Left ventricle myocardium superior (tissue), 1 donor: Measurements from ENCODE around the gene CTNNA3. TPM values are rescaled to one million over a fixed set of nuclear protein-coding genes. Genes with fewer than 3 reads are reported as not detected.
"Not testable (repeated sequence)": the region's sequence is repeated elsewhere in the genome, so short reads cannot be mapped to it uniquely, and the experiment has no call there.

ENCODE experiments used
- ATAC-seq: fragments of 200-7000 bp; cut with Tn5 transposase; one replicate; pipeline ENCODE4 v1.9.1; 2020; ENCODE audit warnings: mild to moderate bottlenecking, moderate library complexity
- DNase-seq: peaks from one replicate; pipeline ENCODE4 v3.0.0-alpha.2; 2020
- intact Hi-C: fragments of 100-400 bp; cut with micrococcal nuclease; formaldehyde crosslinking; loops from one replicate; pipeline ENCODE4 v1.11.0; 2022
- total RNA-seq: library from RNA; stranded (reverse); fragmentation: NEBNext Ultra II Directional; extraction: Animal tissue kit (Norgen Biotek cat#: 25700); gene quantifications from one replicate; pipeline ENCODE4 v1.2.1, GENCODE V29; 2021
- donor health status: DM: no; HTN: yes; CAD: no; lungs with severe emphysema.

Gene CTNNA3
- total RNA-seq, 1 donor from 2014 or later, result 130 TPM

DNA sequence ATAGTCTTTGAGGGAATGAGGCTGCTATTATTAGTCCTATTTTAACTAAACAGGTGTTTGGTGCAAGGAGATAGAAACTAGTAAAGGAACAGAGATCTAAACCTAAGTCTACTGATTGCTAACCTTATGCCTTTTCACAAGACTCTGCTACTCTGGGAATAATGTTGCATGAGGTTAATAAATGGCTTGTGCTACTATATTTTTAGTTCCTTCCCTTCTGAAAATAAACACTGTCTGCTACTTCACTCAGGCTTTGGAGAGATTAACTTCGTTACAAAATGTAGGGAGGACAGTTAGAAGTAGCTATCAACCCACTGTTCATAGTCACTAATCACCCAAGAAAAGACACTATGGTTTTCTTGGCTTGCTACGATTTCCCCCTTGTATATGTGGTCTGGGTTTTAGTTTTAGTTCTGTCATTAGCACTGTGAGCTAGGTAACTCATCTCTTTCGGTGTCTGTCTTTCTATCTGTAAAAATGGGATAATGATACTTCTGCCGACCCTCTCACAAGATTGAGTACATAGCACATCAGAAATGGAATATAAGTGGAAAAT is 474.0 kb downstream of the CTNNA3 start:
- intact Hi-C loops, result no loop called here
- ATAC-seq (peak; percentile 73), DNase-seq (no peak)

DNA sequence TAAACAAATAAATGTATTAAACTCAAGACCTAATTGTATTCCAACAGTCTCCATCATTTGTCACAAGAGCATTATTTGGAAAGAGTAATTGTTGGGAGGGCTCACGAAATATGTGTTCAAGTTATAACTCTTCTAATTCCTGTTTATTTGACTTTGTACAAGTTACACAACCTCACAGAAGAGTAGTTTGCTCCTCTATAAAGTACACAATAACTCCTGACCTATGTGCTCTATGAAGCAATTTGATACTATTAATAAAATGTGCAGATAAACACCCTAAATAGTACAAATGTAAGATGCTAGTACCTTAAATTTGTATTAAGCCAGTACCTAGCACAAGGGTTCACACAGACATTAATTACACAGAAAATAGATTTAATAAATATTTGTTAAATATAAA is 484.3 kb downstream of the CTNNA3 start:
- intact Hi-C loops, result no loop called here
- DNase-seq, result no peak
- ATAC-seq, result peak; percentile 65

- DNase-seq, ATAC-seq, intact Hi-C loops: not testable (repeated sequence)
These were observed 488.1 kb downstream of the CTNNA3 start for GRCh38 chr10:67207923-67208322.

- ATAC-seq (no peak), DNase-seq (no peak)
- intact Hi-C loops, result no loop called here
These were observed 495.0 kb downstream of the CTNNA3 start for GRCh38 chr10:67200913-67201564.

DNA sequence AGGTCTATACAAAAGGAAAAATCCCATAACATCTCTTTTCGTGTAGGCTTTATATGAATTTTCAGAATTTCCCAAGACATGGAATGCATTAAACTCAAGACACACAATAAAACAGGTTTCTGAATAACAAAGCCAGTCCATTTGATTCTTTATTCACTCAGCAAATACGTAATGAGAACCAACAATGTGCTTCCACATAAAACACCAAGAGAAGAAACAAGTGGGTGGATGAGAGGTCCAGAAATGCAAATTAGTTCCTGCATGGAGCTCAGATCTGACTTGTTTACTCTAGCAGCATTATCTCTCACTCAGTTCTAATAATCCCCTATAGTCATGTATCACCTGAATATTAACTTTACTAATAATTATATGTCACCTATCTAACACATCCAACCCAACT is 520.6 kb downstream of the CTNNA3 start:
- ATAC-seq (no peak), DNase-seq (no peak)
- intact Hi-C loops, result no loop called here

DNA sequence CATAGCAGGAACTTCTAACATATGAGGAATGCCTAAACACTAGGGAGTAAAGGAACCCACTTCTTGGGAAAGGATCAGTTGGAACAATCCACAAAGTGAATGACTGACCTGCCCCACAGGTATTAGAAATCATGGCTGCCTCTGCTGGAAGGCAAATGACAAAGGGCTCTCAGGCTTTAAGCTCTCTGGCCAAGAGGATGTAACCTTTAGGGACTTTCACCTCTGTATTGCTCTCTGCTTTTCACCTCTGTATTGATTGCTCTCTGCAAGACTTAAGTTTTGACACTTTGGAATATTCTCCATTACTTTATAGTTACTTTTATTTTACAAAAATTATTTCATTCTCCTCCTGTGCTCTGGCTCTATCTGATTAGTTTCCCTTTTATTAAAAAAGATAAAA is 522.2 kb downstream of the CTNNA3 start:
- no peak for ATAC-seq
- intact Hi-C loops, result no loop called here
- no peak for DNase-seq

GRCh38 chr10:67171970-67172369 is 524.0 kb downstream of the CTNNA3 start:
- intact Hi-C loops, result no loop called here
- no peak for ATAC-seq
- no peak for DNase-seq

DNA sequence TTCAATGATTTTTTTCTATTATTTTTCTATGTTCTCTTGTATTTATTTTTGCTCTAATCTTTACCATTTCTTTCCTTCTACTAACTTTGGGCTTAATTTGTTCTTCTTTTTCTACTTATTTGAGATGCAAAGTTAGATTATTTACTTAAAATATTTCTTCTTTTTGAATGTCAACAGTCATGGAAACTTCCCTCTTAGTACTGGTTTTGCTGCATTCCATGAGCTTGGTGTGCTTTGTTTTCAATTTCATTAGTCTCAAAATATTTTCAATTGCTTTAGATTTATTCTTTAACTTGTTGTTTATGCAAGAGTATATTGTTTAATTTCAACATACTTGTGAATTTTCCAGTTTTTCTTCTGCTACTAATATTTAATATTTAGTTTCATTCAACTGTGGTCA is 539.8 kb downstream of the CTNNA3 start:
- ATAC-seq (no peak), DNase-seq (no peak)
- intact Hi-C loops, result no loop called here

GRCh38 chr10:67151471-67151870 is 544.5 kb downstream of the CTNNA3 start:
- DNase-seq, result no peak
- no peak for ATAC-seq
- intact Hi-C loops, result no loop called here

GRCh38 chr10:67144530-67144929 is 551.5 kb downstream of the CTNNA3 start:
- no peak for ATAC-seq
- DNase-seq, result no peak
- intact Hi-C loops, result no loop called here

GRCh38 chr10:67141300-67141699 is 554.7 kb downstream of the CTNNA3 start:
- DNase-seq (no peak), ATAC-seq (no peak)
- intact Hi-C loops, result no loop called here

DNA sequence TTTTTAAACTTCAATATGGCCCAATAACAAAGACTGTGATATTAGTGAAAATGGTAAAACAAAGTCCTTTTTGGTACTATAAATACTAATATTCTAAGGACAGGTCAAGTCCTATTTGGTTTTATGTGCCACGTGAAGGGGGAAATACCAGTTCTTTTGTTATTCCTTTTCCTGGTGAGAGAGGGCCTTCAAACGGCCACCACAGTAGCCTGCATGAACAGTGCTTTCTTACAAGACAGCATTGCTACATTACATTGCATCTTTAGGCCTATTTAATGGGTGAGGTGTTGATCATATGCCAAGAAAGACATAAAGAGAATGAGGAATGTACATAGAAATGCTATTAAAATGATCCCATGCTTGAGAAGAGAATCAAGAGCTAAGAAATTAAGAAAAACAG is 555.4 kb downstream of the CTNNA3 start:
- ATAC-seq (peak; percentile 31), DNase-seq (no peak)
- intact Hi-C loops, result no loop called here

DNA sequence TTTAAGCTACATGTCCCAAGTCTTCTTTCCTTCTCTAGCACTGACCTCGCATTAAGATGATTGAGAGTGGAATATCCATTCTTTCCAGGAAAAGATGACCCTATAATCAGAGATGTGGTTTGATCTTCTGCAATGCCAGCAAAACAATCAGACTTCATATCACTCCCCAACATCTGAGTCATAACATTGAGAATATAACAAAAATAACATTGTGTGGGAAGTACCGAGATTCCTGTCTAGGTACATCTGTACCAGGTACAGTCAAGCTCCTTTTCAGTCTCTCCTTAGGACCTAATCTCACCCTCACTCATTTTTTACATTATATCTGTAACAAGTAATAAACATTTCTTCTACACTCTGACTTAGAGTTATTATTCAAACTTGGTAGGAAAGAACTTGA is 568.6 kb downstream of the CTNNA3 start:
- ATAC-seq, result no peak
- DNase-seq, result no peak
- intact Hi-C loops, result no loop called here

DNA sequence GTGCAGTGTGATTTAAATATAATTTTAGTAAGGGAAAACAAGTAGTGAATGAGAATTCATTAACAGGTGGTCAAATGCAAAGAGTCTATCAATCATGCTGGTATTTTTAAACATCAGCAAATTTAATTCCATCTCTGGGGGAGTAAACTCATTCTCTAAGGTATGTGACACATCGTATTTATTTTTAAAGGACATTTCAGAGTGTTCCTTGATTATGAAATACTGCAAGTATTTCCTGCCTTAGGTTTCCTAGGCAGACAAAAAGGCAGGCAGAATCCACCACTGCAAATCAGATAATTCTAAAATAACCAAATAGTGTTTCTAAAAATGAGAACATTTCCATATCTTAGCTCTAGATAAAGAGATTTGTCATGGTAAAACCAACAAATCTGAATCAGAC is 576.3 kb downstream of the CTNNA3 start:
- ATAC-seq (no peak), DNase-seq (no peak)
- intact Hi-C loops, result no loop called here

GRCh38 chr10:67115972-67116371 is 580.0 kb downstream of the CTNNA3 start:
- ATAC-seq, result no peak
- intact Hi-C loops, result no loop called here
- DNase-seq, result no peak

DNA sequence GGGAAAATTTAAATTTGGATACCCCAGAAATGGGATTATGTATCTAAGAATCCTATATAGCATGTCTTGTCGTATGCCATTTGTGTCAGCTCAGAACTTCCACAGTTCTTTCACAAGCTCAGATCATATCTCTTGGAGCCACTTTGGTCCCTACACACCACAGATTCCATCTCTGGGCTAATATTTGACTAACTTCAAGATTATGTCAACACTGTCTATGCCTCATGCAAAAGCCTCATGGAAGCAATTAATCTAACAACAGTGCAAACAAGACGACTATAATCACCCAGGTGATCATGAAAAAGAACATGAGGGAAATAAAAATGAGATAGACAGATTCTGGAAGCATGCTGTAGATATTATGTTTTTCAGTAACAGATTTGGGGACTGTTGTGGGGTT is 581.0 kb downstream of the CTNNA3 start:
- intact Hi-C loops, result no loop called here
- DNase-seq (no peak), ATAC-seq (no peak)

DNA sequence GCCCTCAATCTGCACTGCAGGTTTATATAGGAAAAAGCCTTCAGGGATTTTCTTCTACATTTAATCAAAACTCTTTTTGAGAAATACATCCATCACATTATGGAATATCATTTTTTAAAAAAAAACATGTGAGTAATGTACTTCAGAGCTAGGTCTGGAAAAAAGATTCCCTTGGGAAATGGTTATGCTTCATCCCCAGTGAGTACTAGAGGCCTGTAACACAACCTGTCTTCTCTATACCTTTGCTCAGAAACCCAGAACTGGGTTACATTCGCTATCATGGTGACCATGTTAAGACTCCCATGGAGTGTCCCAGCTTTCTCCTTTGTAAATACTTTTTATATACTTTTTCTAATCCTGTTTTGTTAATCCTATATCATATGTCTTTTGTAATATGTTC is 583.2 kb downstream of the CTNNA3 start:
- no peak for ATAC-seq
- no peak for DNase-seq
- intact Hi-C loops, result no loop called here

- DNase-seq (no peak), ATAC-seq (no peak)
- intact Hi-C loops, result no loop called here
These were observed 585.7 kb downstream of the CTNNA3 start for GRCh38 chr10:67110286-67110685.

GRCh38 chr10:67107670-67108069 is 588.3 kb downstream of the CTNNA3 start:
- ATAC-seq (no peak), DNase-seq (no peak)
- intact Hi-C loops, result no loop called here

GRCh38 chr10:67100951-67101350 is 595.0 kb downstream of the CTNNA3 start:
- ATAC-seq (no peak), DNase-seq (no peak)
- intact Hi-C loops, result no loop called here

- DNase-seq, result no peak
- intact Hi-C loops, result no loop called here
- no peak for ATAC-seq
These were observed 597.5 kb downstream of the CTNNA3 start for GRCh38 chr10:67098461-67098860.

DNA sequence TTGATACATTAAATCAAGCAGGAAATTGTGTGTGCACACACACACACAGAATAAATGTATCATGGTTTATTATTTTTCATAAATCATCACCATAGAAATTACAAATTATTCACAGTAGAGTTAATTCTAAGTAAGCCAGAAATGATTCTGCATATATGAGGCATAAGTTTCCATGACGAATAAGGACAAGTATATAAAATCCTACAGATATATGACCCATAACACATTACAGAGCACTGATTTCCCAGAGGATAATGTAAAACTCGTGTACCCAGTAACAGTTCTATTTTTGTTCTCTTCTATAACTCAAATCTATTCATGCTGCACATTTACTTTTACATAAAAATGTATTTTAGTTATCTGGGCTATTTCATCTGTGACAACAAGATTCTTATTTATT is 600.5 kb downstream of the CTNNA3 start:
- intact Hi-C loops, result no loop called here
- DNase-seq (no peak), ATAC-seq (no peak)
